Right forelimb (tissue), 1 donor: Measurements from ENCODE around the gene PCK2.
A peak's percentile ranks its signal among the peaks of the same experiment; 100 is the strongest.

ENCODE experiments used
- DNase-seq: peaks from one replicate; pipeline ENCODE4 v3.0.0-alpha.2; 2018

The PCK2 gene

DNA sequence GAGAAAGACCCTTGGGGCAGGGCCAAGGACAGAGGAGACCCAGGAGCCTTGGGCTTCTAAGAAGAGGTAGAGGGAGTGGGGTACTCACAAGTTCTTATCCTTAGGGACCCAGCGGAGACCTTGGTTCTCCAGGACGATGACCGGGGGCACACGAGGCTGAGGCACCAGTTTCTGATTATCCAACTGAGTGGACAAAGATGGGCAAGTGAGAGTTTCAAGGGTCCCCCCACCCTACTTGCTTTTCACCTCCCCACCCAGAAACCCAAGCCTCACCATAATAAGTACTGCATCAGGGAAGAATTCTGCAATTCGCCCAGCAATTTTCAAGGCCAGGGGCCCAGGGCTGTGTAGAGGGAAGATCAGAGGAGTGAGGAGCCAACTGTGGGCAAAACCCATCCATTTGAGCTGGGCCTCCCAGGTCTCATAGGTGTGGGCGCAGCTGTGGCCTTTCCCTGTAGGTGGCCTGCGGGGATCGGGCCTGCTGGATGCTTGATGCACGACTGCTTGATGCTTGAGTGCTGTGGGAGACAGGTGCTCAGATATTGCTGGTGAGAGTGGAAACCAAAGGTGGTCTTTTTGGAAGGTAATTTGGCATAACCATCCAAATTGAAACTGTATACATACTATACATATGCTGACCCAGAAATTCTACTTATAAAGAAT is 45.3 kb downstream of the PCK2 start:
- DNase-seq = no peak

DNA sequence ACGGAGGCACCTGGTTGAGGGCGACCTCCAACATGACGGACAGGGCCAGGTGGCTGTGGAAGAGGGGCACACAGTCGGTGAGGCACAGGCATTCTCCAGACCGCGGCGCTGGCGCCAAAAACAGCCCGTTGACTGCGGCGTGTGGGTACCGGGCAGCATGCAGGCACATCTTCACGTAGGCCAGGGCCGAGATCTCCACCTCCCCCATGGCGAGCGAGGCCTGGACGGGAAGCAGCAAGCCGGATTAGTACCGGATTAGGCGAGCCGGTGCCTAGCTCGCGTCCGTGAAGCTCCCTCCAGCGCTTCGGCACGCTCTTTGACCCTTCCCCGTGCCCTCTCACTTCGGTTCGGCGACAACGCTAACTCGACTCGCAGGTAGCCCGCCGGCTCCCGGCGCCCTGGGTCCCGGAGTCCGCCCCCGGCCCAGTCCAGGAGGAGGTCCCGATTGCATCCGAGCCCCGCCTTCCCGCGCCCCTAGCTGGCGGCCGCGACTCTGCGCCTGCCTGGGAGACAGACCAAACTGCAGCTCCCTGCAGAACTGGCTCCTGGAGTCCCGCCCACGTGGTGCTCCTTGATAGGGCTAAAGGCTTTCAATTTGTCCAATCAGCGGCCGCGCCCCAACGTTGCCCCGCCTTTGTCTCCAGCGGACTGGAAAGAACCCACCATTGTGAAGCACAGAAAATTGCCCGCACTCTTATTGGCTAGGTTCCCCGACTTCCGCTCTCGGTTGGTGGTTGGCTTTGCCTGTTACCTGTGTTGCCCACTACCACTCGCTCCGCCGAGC is 47.2 kb downstream of the PCK2 start, which contains the start of gene EMC9:
TSS of gene EMC9 (minus strand) at position 495 of the 784 bp plus-strand sequence. CDS start at position 208, 287 bp downstream.
- peak; percentile 99 for DNase-seq

DNA sequence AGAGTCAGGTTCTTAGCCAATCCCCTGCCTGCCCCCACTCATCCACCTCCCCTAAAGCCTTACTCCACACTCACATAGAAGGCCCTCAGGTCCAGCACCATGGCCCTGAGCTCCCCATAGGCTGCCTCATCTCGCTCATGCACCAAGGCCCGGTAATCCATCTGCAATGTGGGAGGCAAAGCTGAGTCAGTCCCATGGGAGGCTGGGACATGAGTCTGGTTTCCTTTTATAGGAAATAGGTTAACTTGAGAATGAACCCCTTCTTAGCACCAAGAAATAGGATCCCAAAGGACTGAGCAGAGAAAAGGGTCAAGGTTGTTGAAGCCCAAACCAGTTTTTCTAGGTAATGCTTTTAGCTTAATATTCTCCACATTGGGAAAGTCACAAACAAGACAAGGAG is 49.4 kb downstream of the PCK2 start:
- no peak for DNase-seq

DNA sequence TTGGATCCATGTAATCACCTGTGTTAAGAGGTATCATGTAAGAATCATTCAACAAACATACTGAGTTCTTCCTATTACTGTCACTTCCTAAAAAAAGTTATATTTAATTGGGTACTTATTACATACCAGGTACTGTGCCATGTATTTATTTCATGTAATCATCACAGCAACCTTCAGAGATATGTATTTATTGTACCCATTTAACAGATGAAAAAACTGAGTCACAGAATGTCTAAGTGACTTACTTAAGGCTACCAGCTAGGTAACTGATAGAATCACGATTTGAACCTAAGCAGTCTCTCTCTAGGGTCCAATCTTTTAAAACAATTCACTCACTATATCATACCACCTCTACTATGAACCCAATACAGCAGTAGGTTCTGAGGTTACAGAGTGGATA is 50.3 kb downstream of the PCK2 start:
- no peak for DNase-seq

DNA sequence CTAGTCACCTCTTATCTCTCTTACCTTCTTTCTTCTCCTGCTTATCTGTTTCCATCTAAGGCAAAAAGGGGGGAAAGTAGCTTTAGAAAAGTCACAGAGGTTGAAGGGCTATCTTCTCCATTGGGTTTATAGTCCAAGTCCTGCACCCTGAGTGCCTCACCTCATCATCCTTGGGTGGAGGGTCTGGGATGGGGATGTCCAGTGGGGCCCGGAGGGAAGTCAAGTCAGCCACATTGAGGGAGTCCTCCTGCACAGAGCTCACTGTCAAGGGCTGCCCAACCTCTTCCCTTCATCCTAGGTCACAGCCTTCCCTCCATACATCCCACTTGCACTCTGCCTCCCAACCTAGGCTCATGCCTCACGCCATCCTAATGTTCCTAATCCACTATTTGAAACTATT is 51.1 kb downstream of the PCK2 start:
- DNase-seq = no peak

DNA sequence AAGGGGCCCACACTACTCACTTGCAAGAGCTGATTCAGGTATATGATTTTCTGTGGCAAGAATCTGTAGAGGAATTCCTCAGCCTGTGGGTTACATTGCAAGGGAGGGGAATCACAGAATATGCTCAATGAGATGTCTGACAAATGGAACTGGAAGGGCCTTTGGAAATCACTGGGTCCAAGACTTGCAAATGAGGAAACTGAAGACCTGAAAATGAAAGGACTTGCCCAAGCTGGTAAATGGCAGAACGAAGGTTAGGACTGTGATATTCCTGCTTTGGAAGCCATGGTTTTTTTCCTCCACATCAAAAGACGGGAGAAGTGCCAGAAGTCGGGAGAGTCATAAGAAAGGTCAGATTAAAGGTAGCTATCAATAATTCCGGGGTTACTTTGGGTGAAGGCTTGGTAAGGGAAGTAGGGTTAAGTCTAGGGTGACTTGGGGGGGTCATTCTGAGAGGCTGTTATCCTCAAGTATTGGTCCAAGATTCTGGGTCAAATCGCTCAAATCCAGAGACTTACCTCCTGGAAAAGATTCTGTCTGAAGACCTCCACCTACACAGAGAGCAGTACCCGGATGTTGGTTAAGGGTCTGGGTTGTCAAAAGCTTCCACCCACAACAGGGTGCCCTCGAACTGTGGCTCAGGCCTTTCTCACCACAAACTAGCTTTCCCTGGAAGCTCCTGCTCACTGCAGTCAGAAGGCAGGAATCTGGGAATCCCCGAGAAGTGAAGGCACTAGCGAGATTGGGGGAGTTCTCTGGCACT is 51.8 kb downstream of the PCK2 start:
- DNase-seq = no peak

DNA sequence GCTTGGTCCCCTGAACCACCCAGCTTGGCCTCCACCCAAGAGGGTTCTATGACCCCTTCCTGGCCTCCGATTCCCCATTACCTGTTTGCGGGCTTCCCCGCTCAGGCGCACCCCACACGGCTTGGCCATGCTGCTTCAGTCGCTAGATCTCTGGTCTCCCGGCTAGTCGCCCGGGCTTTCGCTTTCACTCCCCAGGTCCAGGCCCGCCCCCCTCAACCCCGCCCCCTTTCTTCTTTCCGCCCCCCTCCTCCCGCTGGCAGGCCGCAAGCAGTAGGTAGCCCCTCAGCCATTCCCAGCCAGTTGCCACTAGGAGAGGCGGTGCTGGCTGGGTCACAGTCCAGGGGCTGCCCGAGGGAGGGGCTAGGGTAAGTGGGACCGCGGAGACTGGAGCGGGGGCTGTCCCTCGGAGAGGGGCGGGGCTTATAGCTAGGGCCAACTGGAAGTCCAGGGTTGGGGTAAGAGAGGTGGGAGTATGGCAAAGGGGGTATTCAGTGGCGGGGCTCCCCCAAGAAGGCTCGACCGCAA is 52.4 kb downstream of the PCK2 start, which contains the start of gene PSME2:
TSS of gene PSME2 (minus strand) at position 158 of the 525 bp plus-strand sequence. CDS start at position 129, 29 bp downstream.
- peak; percentile 94 for DNase-seq

DNA sequence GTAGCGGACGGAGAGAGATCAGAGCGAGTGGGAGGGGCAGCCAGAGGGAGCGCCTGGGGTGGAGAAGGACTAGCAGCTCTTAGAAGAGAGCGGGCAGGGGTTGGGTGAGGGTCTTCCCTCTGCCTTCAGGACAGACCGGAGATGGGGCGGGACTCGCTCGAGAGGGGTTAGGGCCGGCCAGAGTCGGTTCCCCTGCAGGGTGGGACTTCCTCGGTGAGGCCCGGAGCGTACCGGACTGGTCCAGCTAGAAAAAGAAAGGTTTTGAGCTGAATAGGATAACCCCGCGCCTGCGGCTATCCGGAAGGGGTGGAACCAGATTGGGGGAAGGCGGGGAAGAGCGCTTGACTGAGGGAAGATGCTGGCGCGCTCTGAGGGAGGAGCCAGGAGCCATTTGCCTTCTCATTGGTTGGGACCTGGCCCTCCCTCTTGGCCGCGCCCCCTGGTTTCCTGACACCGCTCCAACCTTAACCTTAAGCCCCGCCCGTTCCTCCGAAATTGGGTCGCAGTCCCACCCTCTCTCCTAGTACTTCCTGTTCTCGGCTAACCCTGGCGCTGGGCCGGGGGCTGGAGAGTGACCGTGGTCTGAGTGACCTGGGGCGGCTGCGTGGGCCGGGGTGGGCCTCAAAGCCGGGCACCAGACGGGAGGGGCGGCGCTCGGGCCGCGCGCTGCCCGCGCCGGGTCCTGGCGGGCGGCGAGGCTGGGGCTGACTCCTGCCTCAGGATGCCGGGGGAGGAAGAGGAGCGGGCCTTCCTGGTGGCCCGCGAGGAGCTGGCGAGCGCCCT is 53.1 kb downstream of the PCK2 start, which contains the start of gene RNF31:
TSS of gene RNF31 (plus strand) at position 521 of the 783 bp plus-strand sequence. CDS start at position 722, 201 bp downstream.
- DNase-seq = peak; percentile 97

DNA sequence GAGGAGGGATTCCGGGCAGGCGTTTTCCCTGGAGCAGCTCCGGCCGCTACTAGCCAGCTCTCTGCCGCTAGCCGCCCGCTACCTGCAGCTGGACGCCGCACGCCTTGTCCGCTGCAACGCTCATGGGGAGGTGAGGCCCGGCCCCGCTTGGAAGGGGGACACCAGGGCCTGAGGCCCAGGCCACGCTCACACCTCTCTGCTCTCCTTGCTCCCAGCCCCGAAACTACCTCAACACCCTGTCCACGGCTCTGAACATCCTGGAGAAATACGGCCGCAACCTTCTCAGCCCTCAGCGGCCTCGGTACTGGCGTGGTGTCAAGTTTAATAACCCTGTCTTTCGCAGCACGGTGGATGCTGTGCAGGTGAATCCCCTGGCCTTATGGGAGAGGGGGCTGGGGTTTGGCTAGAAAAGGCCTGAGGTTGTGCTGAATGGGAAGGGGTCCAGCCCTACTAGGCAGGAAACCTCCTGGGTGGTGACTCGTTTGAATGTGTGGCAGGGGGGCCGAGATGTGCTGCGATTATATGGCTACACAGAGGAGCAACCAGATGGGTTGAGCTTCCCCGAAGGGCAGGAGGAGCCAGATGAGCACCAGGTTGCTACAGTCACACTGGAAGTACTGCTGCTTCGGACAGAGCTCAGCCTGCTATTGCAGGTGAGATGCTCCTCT is 53.8 kb downstream of the PCK2 start:
- DNase-seq = no peak

DNA sequence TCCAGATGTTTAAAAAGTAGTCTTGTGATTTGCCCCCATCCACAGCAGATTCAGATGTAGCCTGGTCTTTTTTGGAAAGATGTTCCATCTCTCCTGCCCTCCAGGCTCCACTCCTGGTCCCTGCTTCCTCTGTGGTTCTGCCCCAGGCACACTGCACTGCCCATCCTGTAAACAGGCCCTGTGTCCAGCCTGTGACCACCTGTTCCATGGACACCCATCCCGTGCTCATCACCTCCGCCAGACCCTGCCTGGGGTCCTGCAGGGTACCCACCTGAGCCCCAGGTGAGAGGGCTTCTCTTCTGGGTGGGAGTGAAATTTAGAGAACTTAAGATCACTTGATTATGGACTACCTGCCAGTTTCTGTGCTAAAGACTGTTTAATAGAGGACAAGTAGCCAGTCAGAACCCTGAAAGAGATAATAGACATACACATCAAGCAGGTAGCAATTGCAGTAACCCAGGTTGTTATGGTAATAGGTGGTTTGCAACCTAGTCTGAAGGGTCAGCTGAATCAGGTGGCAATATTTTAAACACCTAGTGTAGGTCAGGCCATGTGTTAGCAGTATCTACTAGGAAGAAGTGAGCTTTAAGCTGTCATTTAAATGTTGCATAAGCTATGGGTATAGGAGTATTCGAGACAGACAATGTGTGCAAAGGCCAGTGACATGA is 55.3 kb downstream of the PCK2 start:
- no peak for DNase-seq

DNA sequence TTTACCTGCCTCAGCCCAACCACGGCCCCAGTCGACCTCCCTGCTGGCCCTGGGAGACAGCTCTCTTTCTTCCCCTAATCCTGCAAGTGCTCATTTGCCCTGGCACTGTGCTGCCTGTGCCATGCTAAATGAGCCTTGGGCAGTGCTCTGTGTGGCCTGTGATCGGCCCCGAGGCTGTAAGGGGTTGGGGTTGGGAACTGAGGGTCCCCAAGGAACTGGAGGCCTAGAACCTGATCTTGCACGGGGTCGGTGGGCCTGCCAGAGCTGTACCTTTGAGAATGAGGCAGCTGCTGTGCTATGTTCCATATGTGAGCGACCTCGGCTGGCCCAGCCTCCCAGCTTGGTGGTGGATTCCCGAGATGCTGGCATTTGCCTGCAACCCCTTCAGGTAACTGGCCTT is 56.0 kb downstream of the PCK2 start:
- no peak for DNase-seq

DNA sequence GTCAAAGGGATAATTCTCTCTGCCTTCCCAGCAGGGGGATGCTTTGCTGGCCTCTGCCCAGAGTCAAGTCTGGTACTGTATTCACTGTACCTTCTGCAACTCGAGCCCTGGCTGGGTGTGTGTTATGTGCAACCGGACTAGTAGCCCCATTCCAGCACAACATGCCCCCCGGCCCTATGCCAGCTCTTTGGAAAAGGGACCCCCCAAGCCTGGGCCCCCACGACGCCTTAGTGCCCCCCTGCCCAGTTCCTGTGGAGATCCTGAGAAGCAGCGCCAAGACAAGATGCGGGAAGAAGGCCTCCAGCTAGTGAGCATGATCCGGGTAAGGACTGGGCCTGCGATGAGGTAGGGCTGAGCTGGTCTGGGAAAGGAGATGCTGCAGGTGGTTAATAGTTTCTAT is 56.5 kb downstream of the PCK2 start:
- DNase-seq = no peak

DNA sequence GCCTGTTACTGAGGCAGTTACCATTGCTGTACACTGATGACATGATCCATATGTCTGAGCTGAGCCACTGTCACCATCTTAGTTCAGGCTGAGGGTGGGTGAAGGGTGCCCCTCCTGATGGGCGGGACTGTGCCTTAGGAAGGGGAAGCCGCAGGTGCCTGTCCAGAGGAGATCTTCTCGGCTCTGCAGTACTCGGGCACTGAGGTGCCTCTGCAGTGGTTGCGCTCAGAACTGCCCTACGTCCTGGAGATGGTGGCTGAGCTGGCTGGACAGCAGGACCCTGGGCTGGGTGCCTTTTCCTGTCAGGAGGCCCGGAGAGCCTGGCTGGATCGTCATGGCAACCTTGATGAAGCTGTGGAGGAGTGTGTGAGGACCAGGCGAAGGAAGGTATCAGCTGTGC is 56.9 kb downstream of the PCK2 start:
- no peak for DNase-seq

DNA sequence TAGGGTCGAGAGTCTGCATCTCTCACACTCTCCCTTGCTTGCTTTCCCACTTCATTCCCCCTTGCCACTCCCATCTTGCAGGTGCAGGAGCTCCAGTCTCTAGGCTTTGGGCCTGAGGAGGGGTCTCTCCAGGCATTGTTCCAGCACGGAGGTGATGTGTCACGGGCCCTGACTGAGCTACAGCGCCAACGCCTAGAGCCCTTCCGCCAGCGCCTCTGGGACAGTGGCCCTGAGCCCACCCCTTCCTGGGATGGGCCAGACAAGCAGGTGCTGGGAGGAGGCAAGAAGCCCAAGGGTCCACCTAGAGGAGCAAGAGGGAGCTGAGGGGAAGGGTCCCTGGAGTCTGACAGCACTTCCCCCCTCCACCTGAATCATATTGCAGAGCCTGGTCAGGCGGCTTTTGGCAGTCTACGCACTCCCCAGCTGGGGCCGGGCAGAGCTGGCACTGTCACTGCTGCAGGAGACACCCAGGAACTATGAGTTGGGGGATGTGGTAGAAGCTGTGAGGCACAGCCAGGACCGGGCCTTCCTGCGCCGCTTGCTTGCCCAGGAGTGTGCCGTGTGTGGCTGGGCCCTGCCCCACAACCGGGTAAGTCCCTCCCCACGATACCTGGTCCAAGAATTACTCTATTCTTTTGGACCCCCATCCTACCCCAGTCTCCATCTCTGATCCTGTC is 57.4 kb downstream of the PCK2 start:
- no peak for DNase-seq
